ENCODE measurements around the gene PRKAR1B. TPM values are rescaled to one million over a fixed set of nuclear protein-coding genes. Genes with fewer than 3 reads are reported as not detected.
A peak's percentile ranks its signal among the peaks of the same experiment; 100 is the strongest.

The PRKAR1B gene
- total RNA-seq, 1 donor from 2014 or later = 14.2 TPM

GRCh38 chr7:512541-513311, 214.4 kb downstream of the PRKAR1B start:
- intact Hi-C loops (cut with micrococcal nuclease) = no loop called here
- DNase-seq = no peak
- no peak for TF ChIP-seq CTCF (IDR thresholded peaks at IDR 0.05; ENCODE audit: borderline replicate concordance)
- Histone ChIP-seq H3K27ac (replicated peaks) (peak overlapping the region; percentile 12), H3K4me1 (peaks cover 48% of the 10 kb centered on the region), H3K9me3 (replicated peaks) (no peaks in the 10 kb centered on the region), H3K36me3 (peaks cover 33% of the 10 kb centered on the region), H3K4me3 (no peak overlapping the region), H3K27me3 (ENCODE audit: low read depth) (peaks cover 11% of the 10 kb centered on the region)

- Histone ChIP-seq H3K4me3 (no peak overlapping the region), H3K27ac (replicated peaks) (no peak overlapping the region), H3K4me1 (peaks cover 45% of the 10 kb centered on the region), H3K27me3 (ENCODE audit: low read depth) (peaks cover 7% of the 10 kb centered on the region), H3K9me3 (replicated peaks) (no peaks in the 10 kb centered on the region), H3K36me3 (peaks cover 33% of the 10 kb centered on the region)
- intact Hi-C loops (cut with micrococcal nuclease) = no loop called here
- TF ChIP-seq CTCF (IDR thresholded peaks at IDR 0.05; ENCODE audit: borderline replicate concordance) = no peak
- no peak for DNase-seq
These were observed 215.0 kb downstream of the PRKAR1B start for GRCh38 chr7:512146-512510.

- Histone ChIP-seq H3K9me3 (replicated peaks) (no peaks in the 10 kb centered on the region), H3K27me3 (ENCODE audit: low read depth) (peaks cover 4% of the 10 kb centered on the region), H3K27ac (replicated peaks) (no peak overlapping the region), H3K4me3 (no peak overlapping the region), H3K4me1 (peaks cover 43% of the 10 kb centered on the region), H3K36me3 (peaks cover 35% of the 10 kb centered on the region)
- TF ChIP-seq CTCF (IDR thresholded peaks at IDR 0.05; ENCODE audit: borderline replicate concordance) = no peak
- peak; percentile 10 for DNase-seq
- intact Hi-C loops (cut with micrococcal nuclease) = no loop called here
These were observed 215.5 kb downstream of the PRKAR1B start for GRCh38 chr7:511476-512145.

GRCh38 chr7:510782-511281, 216.2 kb downstream of the PRKAR1B start:
- intact Hi-C loops (cut with micrococcal nuclease) = no loop called here
- H3K9me3 ChIP-seq (replicated peaks) = no peaks in the 10 kb centered on the region
- H3K36me3 ChIP-seq = peaks cover 41% of the 10 kb centered on the region
- TF ChIP-seq CTCF (IDR thresholded peaks at IDR 0.05; ENCODE audit: borderline replicate concordance) = no peak
- no peaks in the 10 kb centered on the region for H3K27me3 ChIP-seq (ENCODE audit: low read depth)
- H3K4me3 ChIP-seq = no peak overlapping the region
- H3K27ac ChIP-seq (replicated peaks) = no peak overlapping the region
- DNase-seq = peak; percentile 11
- peaks cover 35% of the 10 kb centered on the region for H3K4me1 ChIP-seq

GRCh38 chr7:510131-510481, 217.0 kb downstream of the PRKAR1B start:
- no peak for TF ChIP-seq CTCF (IDR thresholded peaks at IDR 0.05; ENCODE audit: borderline replicate concordance)
- H3K27ac ChIP-seq (replicated peaks) = no peak overlapping the region
- H3K9me3 ChIP-seq (replicated peaks) = no peaks in the 10 kb centered on the region
- intact Hi-C loops (cut with micrococcal nuclease) = no loop called here
- peaks cover 41% of the 10 kb centered on the region for H3K36me3 ChIP-seq
- H3K27me3 ChIP-seq (ENCODE audit: low read depth) = no peaks in the 10 kb centered on the region
- H3K4me3 ChIP-seq = no peak overlapping the region
- H3K4me1 ChIP-seq = peaks cover 34% of the 10 kb centered on the region
- peak; percentile 11 for DNase-seq

All from left ventricle myocardium inferior (tissue), 1 donor.